ENCODE measurements around the gene RMC1. TPM values are rescaled to one million over a fixed set of nuclear protein-coding genes. Genes with fewer than 3 reads are reported as not detected.

The RMC1 gene
- total RNA-seq, 1 donor from 2014 or later = 28.5 TPM

- no peak for DNase-seq (ENCODE audit: low spot score, unreplicated experiment)
- no peaks in the 10 kb centered on the region for H3K9me3 Mint-ChIP-seq (ENCODE audit: low read depth)
- no peak overlapping the region for H3K27ac Mint-ChIP-seq
- peaks cover 17% of the 10 kb centered on the region for H3K4me1 Mint-ChIP-seq (ENCODE audit: low read depth)
- H3K4me3 Mint-ChIP-seq (ENCODE audit: low read depth) = no peak overlapping the region
- no peaks in the 10 kb centered on the region for H3K27me3 Mint-ChIP-seq
- TF ChIP-seq, protein P1, sequence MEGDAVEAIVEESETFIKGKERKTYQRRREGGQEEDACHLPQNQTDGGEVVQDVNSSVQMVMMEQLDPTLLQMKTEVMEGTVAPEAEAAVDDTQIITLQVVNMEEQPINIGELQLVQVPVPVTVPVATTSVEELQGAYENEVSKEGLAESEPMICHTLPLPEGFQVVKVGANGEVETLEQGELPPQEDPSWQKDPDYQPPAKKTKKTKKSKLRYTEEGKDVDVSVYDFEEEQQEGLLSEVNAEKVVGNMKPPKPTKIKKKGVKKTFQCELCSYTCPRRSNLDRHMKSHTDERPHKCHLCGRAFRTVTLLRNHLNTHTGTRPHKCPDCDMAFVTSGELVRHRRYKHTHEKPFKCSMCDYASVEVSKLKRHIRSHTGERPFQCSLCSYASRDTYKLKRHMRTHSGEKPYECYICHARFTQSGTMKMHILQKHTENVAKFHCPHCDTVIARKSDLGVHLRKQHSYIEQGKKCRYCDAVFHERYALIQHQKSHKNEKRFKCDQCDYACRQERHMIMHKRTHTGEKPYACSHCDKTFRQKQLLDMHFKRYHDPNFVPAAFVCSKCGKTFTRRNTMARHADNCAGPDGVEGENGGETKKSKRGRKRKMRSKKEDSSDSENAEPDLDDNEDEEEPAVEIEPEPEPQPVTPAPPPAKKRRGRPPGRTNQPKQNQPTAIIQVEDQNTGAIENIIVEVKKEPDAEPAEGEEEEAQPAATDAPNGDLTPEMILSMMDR (IDR thresholded peaks at IDR 0.05; ENCODE audit: unreplicated experiment) = no peak
- H3K36me3 Mint-ChIP-seq (ENCODE audit: insufficient read depth) = peaks cover 11% of the 10 kb centered on the region
These were observed 75.8 kb downstream of the RMC1 start for GRCh38 chr18:23578891-23579653.

DNA sequence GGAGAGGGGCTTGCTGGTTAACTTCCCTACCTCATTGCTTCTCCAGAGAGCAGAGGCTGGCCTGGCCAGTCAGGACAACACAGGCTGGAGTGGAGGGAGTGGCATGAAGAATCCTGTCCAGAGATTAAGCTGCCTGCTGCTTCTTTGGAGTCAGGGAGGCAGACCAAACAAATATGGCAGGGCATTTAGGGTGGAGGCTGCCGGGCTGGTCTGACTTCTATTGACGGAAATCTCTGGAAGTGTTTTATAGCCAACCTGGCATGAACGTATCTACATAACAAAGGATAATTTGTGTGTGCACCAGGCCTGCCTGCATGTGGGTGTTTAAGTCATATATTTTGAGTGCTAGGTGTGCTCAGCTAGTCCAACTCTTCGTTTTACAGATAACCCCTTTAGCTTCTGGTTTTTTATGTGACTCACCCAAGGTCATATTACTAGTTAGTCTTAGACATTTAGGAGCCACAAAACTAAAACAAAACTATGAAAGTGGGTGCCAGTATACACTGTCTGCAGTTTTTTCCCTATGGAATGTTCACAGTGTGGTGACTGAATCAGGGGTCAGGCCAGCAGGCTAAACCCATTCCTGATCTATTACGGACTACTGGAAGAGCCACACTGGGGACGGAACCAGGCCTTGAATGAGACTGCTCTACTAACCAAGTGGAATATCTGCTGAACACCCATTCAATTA is 77.5 kb downstream of the RMC1 start:
- DNase-seq (ENCODE audit: low spot score, unreplicated experiment) = no peak
- Mint-ChIP-seq H3K27me3 (no peaks in the 10 kb centered on the region), H3K36me3 (ENCODE audit: insufficient read depth) (peaks cover 9% of the 10 kb centered on the region), H3K9me3 (ENCODE audit: low read depth) (no peaks in the 10 kb centered on the region), H3K4me1 (ENCODE audit: low read depth) (peaks cover 24% of the 10 kb centered on the region), H3K4me3 (ENCODE audit: low read depth) (no peak overlapping the region), H3K27ac (no peak overlapping the region)
- TF ChIP-seq, protein P1 (IDR thresholded peaks at IDR 0.05; ENCODE audit: unreplicated experiment) = no peak

Other genes with a start within 250 kb of the RMC1 start
- 52.7 and 52.8 TPM in 2 replicates for gene RIOK3, start 50.2 kb upstream of the RMC1 start, total RNA-seq
- gene NPC1, start 83.0 kb downstream of the RMC1 start, total RNA-seq = 35.1 and 36.0 TPM in 2 replicates
- gene ANKRD29, start 159.4 kb downstream of the RMC1 start, total RNA-seq = 0.36 and 0.41 TPM in 2 replicates
- 0.84 and 1.2 TPM in 2 replicates for gene LAMA3, start 185.9 kb downstream of the RMC1 start, total RNA-seq